ENCODE data around the gene PLEKHN1. TPM values are rescaled to one million over a fixed set of nuclear protein-coding genes. Genes with fewer than 3 reads are reported as not detected.

The PLEKHN1 gene
- total RNA-seq, 1 experiment from 2014 or later = 9.1 TPM

- peaks cover 28% of the 10 kb centered on the region for H3K79me2 ChIP-seq (ENCODE audit: low read depth)
These were observed 7.2 kb upstream of the PLEKHN1 start, which contains the start of gene NOC2L for GRCh38 chr1:958823-959730. NOC2L (minus strand) TSS chr1:959256; CDS start chr1:959240, 16 bp downstream.

GRCh38 chr1:959731-960362 is 6.4 kb upstream of the PLEKHN1 start:
- ChIA-PET CTCF (interaction anchor here (0.6 kb wide), 1 partner anchor 24 kb away, joined by 3 read pairs; no protein-coding TSS in a partner anchor), POLR2A (ENCODE audit: unreplicated experiment) (no interaction called here)
- Histone ChIP-seq H3K9me2 (ENCODE audit: insufficient read depth) (no peaks in the 10 kb centered on the region), H3K9me3 (ENCODE audit: insufficient read depth, low read depth) (no peaks in the 10 kb centered on the region), H3K4me2 (peak overlapping the region; percentile 98), H4K20me1 (ENCODE audit: insufficient read depth) (peaks cover 13% of the 10 kb centered on the region), H3K27me3 (ENCODE audit: insufficient read depth, low read depth) (no peaks in the 10 kb centered on the region), H3F3A (ENCODE audit: insufficient read depth, low read depth) (no peaks in the 10 kb centered on the region), H3K27ac (no peak overlapping the region), H3K4me1 (replicated peaks; ENCODE audit: insufficient read depth) (peaks cover 9% of the 10 kb centered on the region), H2AFZ (peak overlapping the region; percentile 48; the same call in 1 of the 2 replicates), H3K4me3 (peak overlapping the region; percentile 65; the same call in 1 of the 2 replicates), H3K79me2 (ENCODE audit: low read depth) (peaks cover 28% of the 10 kb centered on the region), H3K36me3 (ENCODE audit: low read depth) (0 out of 2 replicates have a peak, but pooled peaks cover 4% of the 10 kb centered on the region)
- DNase-seq = no peak
- intact Hi-C loops (cut with micrococcal nuclease; ENCODE audit: unreplicated experiment) = no loop called here
- BruUV-seq (replicated peaks) = no TSS peak
- TF ChIP-seq CTCF (conservative IDR thresholded peaks at IDR 0.05) (no peak), EZH2 (IDR thresholded peaks at IDR 0.05; ENCODE audit: low read depth) (no peak)

More at GRCh38 chr1:958823-959730, 7.2 kb upstream of the PLEKHN1 start, which contains the start of gene NOC2L:
- peak within 1 kb of the TSS; percentile 100 for H3K4me3 ChIP-seq
- ChIA-PET POLR2A (ENCODE audit: unreplicated experiment) (interaction anchor here (0.5 kb wide), 1 partner anchor 38 kb away, joined by 3 read pairs; no protein-coding TSS in a partner anchor), CTCF (interaction anchor here (0.5 to 0.6 kb wide), 2 partner anchors 25 to 28 kb away, joined by 3 read pairs; no protein-coding TSS in a partner anchor)
- peak within 1 kb of the TSS; percentile 98 for H3K4me2 ChIP-seq
- H3K9me2 ChIP-seq (ENCODE audit: insufficient read depth) = no peaks in the 10 kb centered on the region
- BruUV-seq (replicated peaks) = TSS peak; percentile 87
- peak; percentile 72 to 88 for DNase-seq
- peaks cover 18% of the 10 kb centered on the region for H4K20me1 ChIP-seq (ENCODE audit: insufficient read depth)
- intact Hi-C loops (cut with micrococcal nuclease; ENCODE audit: unreplicated experiment) = no loop called here
- peaks cover 9% of the 10 kb centered on the region for H3K4me1 ChIP-seq (replicated peaks; ENCODE audit: insufficient read depth)
- no peak within 1 kb of the TSS for H3K27ac ChIP-seq
- H3K9me3 ChIP-seq (ENCODE audit: insufficient read depth, low read depth) = no peaks in the 10 kb centered on the region
- no peaks in the 10 kb centered on the region for H3F3A ChIP-seq (ENCODE audit: insufficient read depth, low read depth)
- H2AFZ ChIP-seq = peak within 1 kb of the TSS; percentile 92
- TF ChIP-seq EZH2 (IDR thresholded peaks at IDR 0.05; ENCODE audit: low read depth) (no peak), CTCF (conservative IDR thresholded peaks at IDR 0.05) (no peak)
- no peaks in the 10 kb centered on the region for H3K27me3 ChIP-seq (ENCODE audit: insufficient read depth, low read depth)
- 0 out of 2 replicates have a peak, but pooled peaks cover 4% of the 10 kb centered on the region for H3K36me3 ChIP-seq (ENCODE audit: low read depth)
